Astrocyte of the cerebellum (primary cell): Measurements from ENCODE around the gene SPACA7.

Experiments used
- DNase-seq: peaks from one replicate; pipeline ENCODE4 v3.0.0-alpha.2; 2011; ENCODE audit warnings: low read depth
- H3K4me3 ChIP-seq: 2 replicates; pipeline ENCODE4 v1.5.1; 2011; ENCODE audit warnings: mild to moderate bottlenecking, low read depth, low read length, moderate library complexity
- in situ Hi-C: cut with HindIII; loops from 2 replicates; pipeline ENCODE4 v1.10.0; 2017; ENCODE audit warnings: low sequenced_read_pairs
- TF ChIP-seq, protein P1 (sequence below): IDR thresholded peaks from 2 replicates; pipeline ENCODE4 v1.5.1; 2012; ENCODE audit warnings: low read length, low read depth, moderate library complexity, mild to moderate bottlenecking; ENCODE audit errors: missing control alignments

The SPACA7 gene

GRCh38 chr13:112376050-112376681 is at the start of gene SPACA7:
SPACA7 (plus strand) TSS chr13:112376355; CDS start chr13:112376386, 31 bp downstream.
- TF ChIP-seq, protein P1, sequence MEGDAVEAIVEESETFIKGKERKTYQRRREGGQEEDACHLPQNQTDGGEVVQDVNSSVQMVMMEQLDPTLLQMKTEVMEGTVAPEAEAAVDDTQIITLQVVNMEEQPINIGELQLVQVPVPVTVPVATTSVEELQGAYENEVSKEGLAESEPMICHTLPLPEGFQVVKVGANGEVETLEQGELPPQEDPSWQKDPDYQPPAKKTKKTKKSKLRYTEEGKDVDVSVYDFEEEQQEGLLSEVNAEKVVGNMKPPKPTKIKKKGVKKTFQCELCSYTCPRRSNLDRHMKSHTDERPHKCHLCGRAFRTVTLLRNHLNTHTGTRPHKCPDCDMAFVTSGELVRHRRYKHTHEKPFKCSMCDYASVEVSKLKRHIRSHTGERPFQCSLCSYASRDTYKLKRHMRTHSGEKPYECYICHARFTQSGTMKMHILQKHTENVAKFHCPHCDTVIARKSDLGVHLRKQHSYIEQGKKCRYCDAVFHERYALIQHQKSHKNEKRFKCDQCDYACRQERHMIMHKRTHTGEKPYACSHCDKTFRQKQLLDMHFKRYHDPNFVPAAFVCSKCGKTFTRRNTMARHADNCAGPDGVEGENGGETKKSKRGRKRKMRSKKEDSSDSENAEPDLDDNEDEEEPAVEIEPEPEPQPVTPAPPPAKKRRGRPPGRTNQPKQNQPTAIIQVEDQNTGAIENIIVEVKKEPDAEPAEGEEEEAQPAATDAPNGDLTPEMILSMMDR, result no peak
- no peak for DNase-seq
- in situ Hi-C loops, result no loop called here
- no peak within 1 kb of the TSS for H3K4me3 ChIP-seq

- no peak for DNase-seq
- in situ Hi-C loops, result loop anchor here (25.0 kb wide), 1 partner anchor 90 kb away; no protein-coding TSS in a partner anchor
- TF ChIP-seq, protein P1, result no peak
- no peak overlapping the region for H3K4me3 ChIP-seq
Observed at GRCh38 chr13:112326821-112327370, 49.3 kb upstream of the SPACA7 start.

DNA sequence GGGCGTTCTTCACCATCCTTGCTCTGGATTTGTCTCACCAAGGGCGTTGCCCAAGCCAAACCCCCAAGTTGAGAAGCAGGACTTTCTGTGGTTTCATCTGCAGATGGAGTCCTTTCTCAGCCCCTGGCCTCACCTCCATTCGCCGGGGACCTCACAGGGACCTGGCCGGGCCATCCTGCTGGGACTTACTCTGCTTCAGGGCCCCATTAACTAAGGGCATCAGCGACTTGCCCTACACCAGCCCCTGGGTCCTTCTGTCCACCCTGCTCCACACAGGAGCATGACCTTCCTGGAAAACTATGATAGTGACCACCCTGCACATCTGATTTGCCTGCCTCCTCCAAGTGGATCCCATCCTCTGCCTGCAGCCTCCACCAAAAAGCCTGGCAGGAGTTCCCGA is 47.2 kb upstream of the SPACA7 start:
- no peak for DNase-seq
- H3K4me3 ChIP-seq, result no peak overlapping the region
- TF ChIP-seq, protein P1, result no peak
- in situ Hi-C loops, result loop anchor here (25.0 kb wide), 1 partner anchor 92 kb away; no protein-coding TSS in a partner anchor

- H3K4me3 ChIP-seq, result no peak overlapping the region
- in situ Hi-C loops, result loop anchor here (25.0 kb wide), 1 partner anchor 92 kb away; no protein-coding TSS in a partner anchor
- DNase-seq, result no peak
- TF ChIP-seq, protein P1, result no peak
Observed at GRCh38 chr13:112329376-112329775, 46.8 kb upstream of the SPACA7 start.

DNA sequence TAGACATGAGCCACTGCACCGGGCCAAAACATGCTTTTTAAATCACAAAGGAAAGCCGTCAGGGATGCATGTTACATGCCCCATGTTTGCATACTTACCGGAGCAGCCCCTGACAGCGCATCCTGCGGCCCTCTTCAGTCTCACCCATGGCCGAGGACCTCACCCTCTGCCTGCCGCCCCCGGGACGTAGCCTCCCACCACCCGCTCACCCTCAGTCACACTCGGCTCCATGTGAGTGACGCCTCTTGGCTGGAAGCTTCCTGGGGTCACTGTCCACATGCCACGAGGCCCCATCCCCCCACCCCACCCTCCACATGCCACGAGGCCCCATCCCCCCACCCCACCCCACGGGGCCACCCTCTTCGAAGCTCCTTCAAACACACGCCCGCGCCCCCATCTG is 46.1 kb upstream of the SPACA7 start:
- DNase-seq, result no peak
- TF ChIP-seq, protein P1, result no peak
- in situ Hi-C loops, result loop anchor here (25.0 kb wide), 1 partner anchor 93 kb away; no protein-coding TSS in a partner anchor
- H3K4me3 ChIP-seq, result no peak overlapping the region

GRCh38 chr13:112330479-112331381 is 45.4 kb upstream of the SPACA7 start:
- TF ChIP-seq, protein P1, result no peak
- in situ Hi-C loops, result loop anchor here (25.0 kb wide), 1 partner anchor 93 kb away; no protein-coding TSS in a partner anchor
- no peak for DNase-seq
- no peak overlapping the region for H3K4me3 ChIP-seq
